ENCODE data around the gene DYNLRB1. TPM values are rescaled to one million over a fixed set of nuclear protein-coding genes. Genes with fewer than 3 reads are reported as not detected.

Gene DYNLRB1
- total and polyA plus RNA-seq, 10 of the 15 experiments (the other 5 are each of a cell fraction or from before 2014, with no cell fraction given), result 87.9 to 313 (median 153) TPM

DNA sequence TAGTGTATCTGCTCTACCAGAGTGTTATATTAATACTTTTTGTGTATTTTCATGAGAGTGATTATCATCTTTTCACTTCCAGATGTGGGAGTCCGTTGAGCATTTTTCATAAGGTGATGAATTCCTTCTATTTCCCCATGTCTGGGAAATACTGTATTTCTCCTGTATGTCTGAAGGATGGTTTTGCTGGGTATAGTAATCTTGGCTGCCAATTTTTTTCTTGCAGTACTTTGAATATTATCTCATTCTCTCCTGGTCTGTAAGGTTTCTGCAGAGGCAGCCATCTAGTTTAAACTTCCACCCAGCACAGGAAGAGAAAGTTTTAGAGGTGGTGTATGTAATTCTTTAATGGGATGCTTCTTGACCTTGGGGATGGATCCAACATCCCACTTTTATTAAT, 15.4 kb upstream of the DYNLRB1 start:
- Histone ChIP-seq H3K36me3 (ENCODE audit: control insufficient read depth in 2 of 2, insufficient read depth in 2 of 2, low read length in 1 of 2) (peaks cover 0 to 13% of the 10 kb centered on the region in 2 experiments; a peak in 1 of 4 replicates), H4K20me1 (ENCODE audit: control insufficient read depth, insufficient read depth) (no peaks in the 10 kb centered on the region), H3K79me2 (ENCODE audit: control insufficient read depth, insufficient read depth, low read length) (no peaks in the 10 kb centered on the region), H3K4me1 (ENCODE audit: control insufficient read depth, insufficient read depth, low read length) (no peaks in the 10 kb centered on the region), H2AFZ (ENCODE audit: control insufficient read depth, low read depth, low read length) (no peak overlapping the region), H3K4me2 (ENCODE audit: control insufficient read depth, insufficient read depth) (no peak overlapping the region), H3K9ac (ENCODE audit: control insufficient read depth, insufficient read depth, low read length) (no peak overlapping the region), H3K4me3 (no peak overlapping the region), H3K27me3 (replicated peaks in 1 of 2; ENCODE audit: control insufficient read depth in 2 of 2, insufficient read depth in 2 of 2, low read length in 1 of 2) (no peaks in the 10 kb centered on the region), H3K27ac (ENCODE audit: control insufficient read depth, insufficient read depth) (no peak overlapping the region), H3K9me3 (replicated peaks; ENCODE audit: control insufficient read depth, insufficient read depth, low read length) (no peaks in the 10 kb centered on the region; the same call in 1 of the 3 replicates)
- 100% methylated on average over 1 of the region's 1 CpG for WGBS (ENCODE audit: insufficient coverage, insufficient replicate concordance, low lambda C conversion rate, missing lambda C conversion rate)
- ChIA-PET RAD21 (ENCODE audit: unreplicated experiment) (no interaction called here), CTCF (no interaction called here), POLR2A (no interaction called here), SMC1A (ENCODE audit: uncharacterized antibody, unreplicated experiment) (no interaction called here)
- DNase-seq (ENCODE audit: low read depth, low spot score) (no peak), ATAC-seq (no peak), FAIRE-seq (no peak)
- in situ Hi-C loops (cut with MboI), result no loop called here
- intact Hi-C loops (cut with micrococcal nuclease; ENCODE audit: unreplicated experiment), result no loop called here
- no TSS peak for BruUV-seq (replicated peaks)
- TF ChIP-seq, protein P1, sequence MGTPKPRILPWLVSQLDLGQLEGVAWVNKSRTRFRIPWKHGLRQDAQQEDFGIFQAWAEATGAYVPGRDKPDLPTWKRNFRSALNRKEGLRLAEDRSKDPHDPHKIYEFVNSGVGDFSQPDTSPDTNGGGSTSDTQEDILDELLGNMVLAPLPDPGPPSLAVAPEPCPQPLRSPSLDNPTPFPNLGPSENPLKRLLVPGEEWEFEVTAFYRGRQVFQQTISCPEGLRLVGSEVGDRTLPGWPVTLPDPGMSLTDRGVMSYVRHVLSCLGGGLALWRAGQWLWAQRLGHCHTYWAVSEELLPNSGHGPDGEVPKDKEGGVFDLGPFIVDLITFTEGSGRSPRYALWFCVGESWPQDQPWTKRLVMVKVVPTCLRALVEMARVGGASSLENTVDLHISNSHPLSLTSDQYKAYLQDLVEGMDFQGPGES (IDR thresholded peaks at IDR 0.05), result no peak
- 0 out of 2 replicates have a peak, but pooled peaks have one; percentile 35 for TF ChIP-seq CBX5 (IDR thresholded peaks at IDR 0.05; ENCODE audit: low read depth)

DNA sequence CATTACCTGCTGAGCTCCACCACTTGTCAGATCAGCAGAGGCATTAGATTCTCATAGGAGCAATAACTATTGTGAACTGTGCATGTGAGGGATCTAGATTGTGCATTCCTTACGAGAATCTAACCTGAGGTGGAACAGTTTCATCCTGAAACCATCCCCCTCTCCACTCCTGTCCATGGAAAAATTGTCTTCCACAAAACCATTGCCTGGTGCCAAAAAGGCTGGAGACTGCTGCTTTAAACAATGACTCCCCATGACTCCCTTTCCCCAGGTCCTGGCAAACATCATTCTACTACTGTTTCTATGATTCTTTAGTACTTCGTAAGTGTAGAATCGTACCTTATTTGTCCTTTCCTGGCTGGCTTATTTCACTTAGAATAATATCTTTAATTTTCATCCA, 9.7 kb upstream of the DYNLRB1 start:
- TF ChIP-seq ATF7 (IDR thresholded peaks at IDR 0.05; ENCODE audit: low read depth), result no peak
- H3K4me2 ChIP-seq (ENCODE audit: control insufficient read depth, insufficient read depth), result no peak overlapping the region
- ChIA-PET SMC1A (ENCODE audit: uncharacterized antibody, unreplicated experiment) (interaction anchor here (1.5 kb wide), 1 partner anchor 193 kb away, joined by 6 read pairs; no protein-coding TSS in a partner anchor), POLR2A (no interaction called here), CTCF (interaction anchor here (1.0 kb wide), 1 partner anchor 263 kb away, joined by 3 read pairs; no protein-coding TSS in a partner anchor), RAD21 (ENCODE audit: unreplicated experiment) (no interaction called here)
- intact Hi-C loops (cut with micrococcal nuclease; ENCODE audit: unreplicated experiment) (no loop called here), in situ Hi-C loops (cut with MboI) (no loop called here)
- DNase-seq (ENCODE audit: low read depth, low spot score) (no peak), FAIRE-seq (no peak), ATAC-seq (no peak)
- no peaks in the 10 kb centered on the region for H4K20me1 ChIP-seq (ENCODE audit: control insufficient read depth, insufficient read depth)
- H3K4me1 ChIP-seq (ENCODE audit: control insufficient read depth, insufficient read depth, low read length), result no peaks in the 10 kb centered on the region
- H3K36me3 ChIP-seq (ENCODE audit: control insufficient read depth in 2 of 2, insufficient read depth in 2 of 2, low read length in 1 of 2), result peaks cover 0 to 22% of the 10 kb centered on the region in 2 experiments; a peak in 2 of 4 replicates
- H3K27me3 ChIP-seq (replicated peaks in 1 of 2; ENCODE audit: control insufficient read depth in 2 of 2, insufficient read depth in 2 of 2, low read length in 1 of 2), result no peaks in the 10 kb centered on the region
- no peaks in the 10 kb centered on the region for H3K79me2 ChIP-seq (ENCODE audit: control insufficient read depth, insufficient read depth, low read length)
- no peak overlapping the region for H2AFZ ChIP-seq (ENCODE audit: control insufficient read depth, low read depth, low read length)
- no peaks in the 10 kb centered on the region for H3K9me3 ChIP-seq (replicated peaks; ENCODE audit: control insufficient read depth, insufficient read depth, low read length)
- no peak overlapping the region for H3K27ac ChIP-seq (ENCODE audit: control insufficient read depth, insufficient read depth)
- no TSS peak for BruUV-seq (replicated peaks)
- no peak overlapping the region for H3K4me3 ChIP-seq
- no peak overlapping the region for H3K9ac ChIP-seq (ENCODE audit: control insufficient read depth, insufficient read depth, low read length)
- 98% methylated on average over 3 of the region's 3 CpGs for WGBS (ENCODE audit: insufficient coverage, insufficient replicate concordance, low lambda C conversion rate, missing lambda C conversion rate)
